ENCODE results near the gene SLC39A1. TPM values are rescaled to one million over a fixed set of nuclear protein-coding genes. Genes with fewer than 3 reads are reported as not detected.

The SLC39A1 gene
- polyA plus RNA-seq, 1 donor from 2014 or later: 35.2 TPM

DNA sequence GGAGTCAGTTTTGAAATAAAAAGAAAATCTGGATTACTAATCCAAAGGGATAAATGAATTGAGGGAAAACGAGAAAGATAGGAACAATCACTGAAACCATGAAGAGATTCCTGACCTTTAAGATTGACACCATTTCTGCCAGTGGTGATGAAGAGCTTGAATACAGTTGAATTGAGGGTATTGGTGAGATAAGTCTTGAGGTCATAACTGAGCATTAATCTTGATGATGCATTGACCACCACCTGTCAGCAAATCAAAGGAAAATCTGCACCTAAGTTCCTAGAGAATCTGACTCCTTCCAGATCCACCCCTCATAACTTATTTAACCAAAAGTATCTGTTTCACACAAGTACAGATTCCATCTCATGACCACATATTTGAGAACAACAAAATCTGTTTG, 48.8 kb upstream of the SLC39A1 start:
- TF ChIP-seq SMC3 (conservative IDR thresholded peaks at IDR 0.05; ENCODE audit: poor library complexity) (no peak), MXI1 (conservative IDR thresholded peaks at IDR 0.05; ENCODE audit: poor library complexity, severe bottlenecking) (no peak), CTCF (IDR thresholded peaks at IDR 0.05; ENCODE audit: poor library complexity, severe bottlenecking) (no peak), EZH2 (IDR thresholded peaks at IDR 0.05; ENCODE audit: borderline replicate concordance, insufficient read depth, low read length, poor library complexity, severe bottlenecking) (no peak), RAD21 (conservative IDR thresholded peaks at IDR 0.05) (no peak), EP300 (conservative IDR thresholded peaks at IDR 0.05; ENCODE audit: poor library complexity, severe bottlenecking) (no peak), TAF1 (IDR thresholded peaks at IDR 0.05; ENCODE audit: low read depth) (no peak), POLR2AphosphoS5 (IDR thresholded peaks at IDR 0.05) (no peak), REST (IDR thresholded peaks at IDR 0.05; ENCODE audit: borderline replicate concordance) (no peak)
- Histone ChIP-seq H3K79me2 (replicated peaks; ENCODE audit: insufficient read depth, low read length) (no peaks in the 10 kb centered on the region), H3K9me3 (ENCODE audit: low read length) (no peaks in the 10 kb centered on the region), H3F3A (ENCODE audit: insufficient read depth, low read length, poor library complexity, severe bottlenecking) (no peaks in the 10 kb centered on the region), H3K9me2 (ENCODE audit: insufficient read depth, low read length) (no peaks in the 10 kb centered on the region), H3K27ac (ENCODE audit: low read length) (no peak overlapping the region), H3K36me3 (ENCODE audit: insufficient read depth, low read length) (no peaks in the 10 kb centered on the region), H3K9ac (ENCODE audit: low read length) (no peak overlapping the region), H3K4me2 (ENCODE audit: low read length) (no peak overlapping the region), H2AFZ (ENCODE audit: low read depth, low read length) (no peak overlapping the region), H3K27me3 (ENCODE audit: insufficient read depth, low read depth, low read length) (no peaks in the 10 kb centered on the region), H3K4me3 (ENCODE audit: low read length) (no peak overlapping the region), H4K20me1 (ENCODE audit: insufficient read depth) (no peaks in the 10 kb centered on the region)

DNA sequence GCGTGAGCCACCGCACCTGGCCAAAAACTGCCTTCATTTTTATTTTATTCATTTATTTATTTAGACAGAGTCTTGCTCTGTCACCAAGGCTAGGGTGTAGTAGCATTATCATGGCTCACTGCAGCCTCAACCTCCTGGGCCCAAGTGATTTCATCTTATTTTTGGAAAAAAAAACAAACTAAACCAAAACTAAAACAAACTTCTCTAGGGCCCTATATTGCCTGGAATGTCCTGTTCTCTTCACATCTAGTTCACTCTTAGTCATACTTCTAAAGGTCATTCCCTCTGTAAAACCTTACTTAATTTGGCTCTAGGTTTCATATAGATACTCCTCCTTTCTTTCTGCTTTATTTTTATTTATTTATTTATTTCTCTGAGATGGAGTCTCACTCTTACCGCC, 42.8 kb upstream of the SLC39A1 start:
- Histone ChIP-seq H3F3A (ENCODE audit: insufficient read depth, low read length, poor library complexity, severe bottlenecking) (no peaks in the 10 kb centered on the region), H3K9me2 (ENCODE audit: insufficient read depth, low read length) (no peaks in the 10 kb centered on the region), H3K9me3 (ENCODE audit: low read length) (no peaks in the 10 kb centered on the region), H3K36me3 (ENCODE audit: insufficient read depth, low read length) (no peaks in the 10 kb centered on the region), H4K20me1 (ENCODE audit: insufficient read depth) (no peaks in the 10 kb centered on the region), H3K27ac (ENCODE audit: low read length) (no peak overlapping the region), H3K4me2 (ENCODE audit: low read length) (no peak overlapping the region), H3K79me2 (replicated peaks; ENCODE audit: insufficient read depth, low read length) (no peaks in the 10 kb centered on the region), H3K27me3 (ENCODE audit: insufficient read depth, low read depth, low read length) (no peaks in the 10 kb centered on the region), H3K4me3 (ENCODE audit: low read length) (no peak overlapping the region), H3K9ac (ENCODE audit: low read length) (no peak overlapping the region), H2AFZ (ENCODE audit: low read depth, low read length) (no peak overlapping the region)
- TF ChIP-seq EP300 (conservative IDR thresholded peaks at IDR 0.05; ENCODE audit: poor library complexity, severe bottlenecking) (no peak), CTCF (IDR thresholded peaks at IDR 0.05; ENCODE audit: poor library complexity, severe bottlenecking) (no peak), EZH2 (IDR thresholded peaks at IDR 0.05; ENCODE audit: borderline replicate concordance, insufficient read depth, low read length, poor library complexity, severe bottlenecking) (no peak), TAF1 (IDR thresholded peaks at IDR 0.05; ENCODE audit: low read depth) (no peak), MXI1 (conservative IDR thresholded peaks at IDR 0.05; ENCODE audit: poor library complexity, severe bottlenecking) (no peak), RAD21 (conservative IDR thresholded peaks at IDR 0.05) (no peak), POLR2AphosphoS5 (IDR thresholded peaks at IDR 0.05) (no peak), SMC3 (conservative IDR thresholded peaks at IDR 0.05; ENCODE audit: poor library complexity) (no peak), REST (IDR thresholded peaks at IDR 0.05; ENCODE audit: borderline replicate concordance) (no peak)

All from neural cell (in vitro differentiated cells).